Mucosa of descending colon (tissue), 3 donors: ENCODE data around the gene CCPG1. TPM values are rescaled to one million over a fixed set of nuclear protein-coding genes. Genes with fewer than 3 reads are reported as not detected.
A peak's percentile ranks its signal among the peaks of the same experiment; 100 is the strongest.
"Not testable (repeated sequence)": the region's sequence is repeated elsewhere in the genome, so short reads cannot be mapped to it uniquely, and the experiment has no call there.

Experiments
- ATAC-seq: fragments of 200-7000 bp; cut with Tn5 transposase; one replicate; pipeline ENCODE4 v1.9.1; 2020; ENCODE audit warnings: mild to moderate bottlenecking, moderate library complexity
- DNase-seq, 3 donors: peaks; one replicate each; pipeline ENCODE4 v3.0.0-alpha.2; 2020
- H3K36me3 ChIP-seq: fragments of 200-600 bp; one replicate; pipeline ENCODE4 v1.8.0; 2021; ENCODE audit warnings: low read depth, mild to moderate bottlenecking
- H3K4me1 ChIP-seq: fragments of 200-600 bp; one replicate; pipeline ENCODE4 v1.8.0; 2021; ENCODE audit warnings: low read depth, mild to moderate bottlenecking
- H3K4me3 ChIP-seq: fragments of 200-600 bp; one replicate; pipeline ENCODE4 v1.8.0; 2021; ENCODE audit warnings: mild to moderate bottlenecking
- H3K9me3 ChIP-seq: fragments of 200-600 bp; one replicate; pipeline ENCODE4 v1.8.0; 2021; ENCODE audit warnings: mild to moderate bottlenecking
- CTCF ChIP-seq: fragments of 200-600 bp; IDR thresholded peaks from one replicate; pipeline ENCODE4 v1.8.0; 2022; ENCODE audit warnings: antibody characterized with exemption, mild to moderate bottlenecking
- intact Hi-C, 2 donors: fragments of 100-400 bp; cut with DNase I in 1 of 2; cut with micrococcal nuclease in 1 of 2; formaldehyde crosslinking; loops; one replicate each; pipeline versions ENCODE4 v1.11.0 to v1.11.1; 2022; cut with DNase I, micrococcal nuclease
- total RNA-seq, 3 donors: library from RNA; stranded (reverse); fragmentation: NEBNext Ultra II Directional in 2 of 3; extraction: Animal tissue kit (Norgen Biotek cat#: 25700) in 2 of 3; gene quantifications; one replicate each; pipeline versions ENCODE4 v1.2.1 to v1.2.4, GENCODE V29; 2021 to 2023
- donor health status: DM: no; HTN: no; CAD: no; lungs with moderate emphysema.
- donor health status: DM: no; HTN: no; CAD: no.
- donor health status: DM: no; HTN: yes; CAD: no.

CCPG1 gene
- total RNA-seq, 3 donors from 2014 or later = 45.5 to 60.2 (median 51.8) TPM

DNA sequence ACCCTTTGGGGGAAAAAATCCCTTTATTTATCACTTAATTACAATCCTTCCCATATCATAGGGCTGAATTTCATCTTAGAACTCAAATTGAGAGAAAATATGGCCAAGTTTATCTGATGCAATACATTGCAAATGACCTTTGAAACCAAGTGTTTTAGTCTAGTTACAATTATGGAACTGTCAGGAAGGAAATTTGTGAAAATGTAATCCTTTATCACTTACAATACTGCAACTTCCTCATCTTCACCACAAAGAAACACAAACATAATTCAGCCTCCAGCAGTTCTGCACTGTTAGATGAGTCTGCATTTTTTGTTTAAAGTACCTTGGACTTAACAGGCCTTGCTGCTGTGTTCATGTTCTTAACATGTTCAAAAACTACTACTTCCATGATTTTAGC, 4.6 kb downstream of the CCPG1 start:
- ATAC-seq (peak; percentile 3), DNase-seq (no peak)
- no peaks in the 10 kb centered on the region for H3K9me3 ChIP-seq
- H3K4me3 ChIP-seq = no peak overlapping the region
- H3K4me1 ChIP-seq = peaks cover 20% of the 10 kb centered on the region
- H3K36me3 ChIP-seq = no peaks in the 10 kb centered on the region
- intact Hi-C loops = no loop called here
- TF ChIP-seq CTCF = no peak

GRCh38 chr15:55402707-55403106, 5.5 kb downstream of the CCPG1 start:
- no peak for DNase-seq
- Histone ChIP-seq H3K9me3 (no peaks in the 10 kb centered on the region), H3K4me1 (peaks cover 20% of the 10 kb centered on the region), H3K4me3 (no peak overlapping the region), H3K36me3 (no peaks in the 10 kb centered on the region)
- no peak for TF ChIP-seq CTCF
- intact Hi-C loops = no loop called here
- ATAC-seq = no peak

- ATAC-seq = no peak
- Histone ChIP-seq H3K4me3 (no peak overlapping the region), H3K4me1 (peaks cover 20% of the 10 kb centered on the region), H3K36me3 (no peaks in the 10 kb centered on the region), H3K9me3 (no peaks in the 10 kb centered on the region)
- DNase-seq = no peak
- intact Hi-C loops = no loop called here
- no peak for TF ChIP-seq CTCF
These were observed 6.3 kb downstream of the CCPG1 start for GRCh38 chr15:55401786-55402246.

GRCh38 chr15:55400050-55400449, 8.1 kb downstream of the CCPG1 start:
- ATAC-seq, H3K9me3 ChIP-seq, intact Hi-C loops, H3K4me3 ChIP-seq, H3K36me3 ChIP-seq, DNase-seq: not testable (repeated sequence)
- peaks cover 20% of the 10 kb centered on the region for H3K4me1 ChIP-seq

GRCh38 chr15:55398243-55398642, 9.9 kb downstream of the CCPG1 start:
- H3K36me3 ChIP-seq = no peaks in the 10 kb centered on the region
- intact Hi-C loops = no loop called here
- no peak for TF ChIP-seq CTCF
- no peak overlapping the region for H3K4me3 ChIP-seq
- no peaks in the 10 kb centered on the region for H3K9me3 ChIP-seq
- DNase-seq = no peak
- ATAC-seq = no peak
- peaks cover 6% of the 10 kb centered on the region for H3K4me1 ChIP-seq

DNA sequence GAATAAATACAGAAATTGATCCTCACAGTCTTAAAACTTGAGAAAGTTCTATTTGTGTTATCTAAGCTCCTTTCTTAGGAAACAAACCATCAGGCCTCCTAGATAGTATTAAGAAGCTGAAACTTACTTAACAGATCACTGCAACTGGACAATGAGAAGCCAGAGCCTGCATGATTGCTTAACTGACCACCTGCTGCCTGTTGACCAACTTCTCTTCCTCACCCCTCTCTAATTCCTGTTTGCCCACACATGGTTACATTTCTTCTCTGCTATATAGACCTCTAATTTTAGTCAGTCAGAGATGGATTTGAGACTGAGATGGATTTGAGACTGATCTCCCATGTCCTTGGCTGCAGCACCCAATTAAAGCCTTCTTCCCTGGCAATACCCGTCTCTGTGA, 13.5 kb downstream of the CCPG1 start:
- ATAC-seq = no peak
- DNase-seq = no peak
- TF ChIP-seq CTCF = no peak
- no peaks in the 10 kb centered on the region for H3K36me3 ChIP-seq
- intact Hi-C loops = no loop called here
- H3K9me3 ChIP-seq = no peaks in the 10 kb centered on the region
- no peaks in the 10 kb centered on the region for H3K4me1 ChIP-seq
- H3K4me3 ChIP-seq = no peak overlapping the region
